ENCODE results near the gene HS3ST3B1.

GRCh38 chr17:14316126-14316832 is 15.4 kb downstream of the HS3ST3B1 start:
- TF ChIP-seq POLR2A (IDR thresholded peaks at IDR 0.05) = no peak
- TF ChIP-seq CTCF (IDR thresholded peaks at IDR 0.05) = no peak
- peak in 1 of 3 donors; percentile 8 for TF ChIP-seq POLR2AphosphoS5 (IDR thresholded peaks at IDR 0.05)
